Stimulated activated CD8-positive, alpha-beta memory T cell treated with anti-CD3 and anti-CD28 coated beads, Interleukin-4, amount 100 ng/mL, for 1 hour (primary cell): ENCODE measurements around the gene GPR137.
A peak's percentile ranks its signal among the peaks of the same experiment; 100 is the strongest.

Experiments
- DNase-seq, 2 donors: peaks; one replicate each; pipeline ENCODE4 v3.0.0-alpha.2; 2020; ENCODE audit warnings: low read depth in 2 of 2, low spot score in 1 of 2

Gene GPR137

GRCh38 chr11:64284048-64284961 is 1.3 kb upstream of the GPR137 start, which contains the start of gene BAD:
TSS of gene BAD (minus strand) at chr11:64284665. CDS start at chr11:64284368, 297 bp downstream.
- DNase-seq = peak; percentile 82 to 88

- DNase-seq = no peak
Observed at GRCh38 chr11:64285885-64286800, 495 bp downstream of the GPR137 start.

- no peak for DNase-seq
Observed at GRCh38 chr11:64286801-64287159, 1.1 kb downstream of the GPR137 start.

GRCh38 chr11:64287676-64288352 is 2.2 kb downstream of the GPR137 start:
- DNase-seq = no peak

- DNase-seq = no peak
Observed at GRCh38 chr11:64288353-64288750, 2.7 kb downstream of the GPR137 start.

- no peak for DNase-seq
Observed at GRCh38 chr11:64289002-64289564, 3.4 kb downstream of the GPR137 start.

- DNase-seq = no peak
Observed at GRCh38 chr11:64290352-64291261, 5.0 kb downstream of the GPR137 start.

GRCh38 chr11:64291262-64291751 is 5.7 kb downstream of the GPR137 start, which contains the start of gene KCNK4:
TSS of gene KCNK4 (plus strand) at chr11:64291302. CDS start at chr11:64293019, 1,717 bp downstream.
- no peak for DNase-seq

GRCh38 chr11:64291752-64292459 is 6.3 kb downstream of the GPR137 start:
- DNase-seq = no peak

GRCh38 chr11:64292460-64293254 is 7.0 kb downstream of the GPR137 start:
- no peak for DNase-seq

GRCh38 chr11:64294774-64295173 is 9.1 kb downstream of the GPR137 start:
- no peak for DNase-seq

GRCh38 chr11:64295760-64296159 is 10.1 kb downstream of the GPR137 start:
- DNase-seq = no peak

GRCh38 chr11:64296236-64296635 is 10.6 kb downstream of the GPR137 start:
- no peak for DNase-seq

- no peak for DNase-seq
Observed at GRCh38 chr11:64296830-64297698, 11.4 kb downstream of the GPR137 start.

GRCh38 chr11:64297699-64298358 is 12.2 kb downstream of the GPR137 start:
- no peak for DNase-seq

GRCh38 chr11:64298966-64299846 is 13.6 kb downstream of the GPR137 start:
- DNase-seq = no peak
